Mammary epithelial cell (primary cell): ENCODE data around the gene GABRG3.

Source experiments
- EZH2 ChIP-seq: IDR thresholded peaks from 2 replicates; pipeline ENCODE4 v1.6.1; 2012; ENCODE audit warnings: low read length, inconsistent platforms, borderline replicate concordance
- TF ChIP-seq, protein P1 (sequence below), 2 donors: IDR thresholded peaks in 1 of 2; conservative IDR thresholded peaks in 1 of 2; 2 replicates each; pipeline ENCODE4 v1.5.1; 2011 to 2012; ENCODE audit warnings: inconsistent platforms in 2 of 2, low read length in 2 of 2, mild to moderate bottlenecking in 2 of 2, control low read depth in 1 of 2, low read depth in 1 of 2; ENCODE audit not compliant: insufficient read depth in 1 of 2; ENCODE audit errors: extremely low read depth in 1 of 2

DNA sequence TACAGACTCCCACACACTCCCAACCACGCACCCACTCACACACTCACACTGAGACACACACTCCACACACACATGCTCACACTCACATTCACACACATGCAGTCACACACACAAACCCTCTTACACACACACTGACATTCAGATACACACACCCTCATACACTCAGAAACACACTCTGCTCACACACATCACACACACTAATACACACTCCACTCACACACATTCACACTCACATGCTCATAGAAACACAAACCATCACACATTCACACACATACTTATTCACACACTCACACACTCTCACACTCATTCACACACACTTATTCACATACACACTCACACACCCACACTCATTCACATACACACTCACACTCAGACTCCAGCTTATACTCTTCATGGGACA lies 618.8 kb downstream of the GABRG3 start:
- TF ChIP-seq, protein P1, sequence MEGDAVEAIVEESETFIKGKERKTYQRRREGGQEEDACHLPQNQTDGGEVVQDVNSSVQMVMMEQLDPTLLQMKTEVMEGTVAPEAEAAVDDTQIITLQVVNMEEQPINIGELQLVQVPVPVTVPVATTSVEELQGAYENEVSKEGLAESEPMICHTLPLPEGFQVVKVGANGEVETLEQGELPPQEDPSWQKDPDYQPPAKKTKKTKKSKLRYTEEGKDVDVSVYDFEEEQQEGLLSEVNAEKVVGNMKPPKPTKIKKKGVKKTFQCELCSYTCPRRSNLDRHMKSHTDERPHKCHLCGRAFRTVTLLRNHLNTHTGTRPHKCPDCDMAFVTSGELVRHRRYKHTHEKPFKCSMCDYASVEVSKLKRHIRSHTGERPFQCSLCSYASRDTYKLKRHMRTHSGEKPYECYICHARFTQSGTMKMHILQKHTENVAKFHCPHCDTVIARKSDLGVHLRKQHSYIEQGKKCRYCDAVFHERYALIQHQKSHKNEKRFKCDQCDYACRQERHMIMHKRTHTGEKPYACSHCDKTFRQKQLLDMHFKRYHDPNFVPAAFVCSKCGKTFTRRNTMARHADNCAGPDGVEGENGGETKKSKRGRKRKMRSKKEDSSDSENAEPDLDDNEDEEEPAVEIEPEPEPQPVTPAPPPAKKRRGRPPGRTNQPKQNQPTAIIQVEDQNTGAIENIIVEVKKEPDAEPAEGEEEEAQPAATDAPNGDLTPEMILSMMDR (conservative IDR thresholded peaks at IDR 0.05 in 1 of 2, IDR thresholded peaks at IDR 0.05 in 1 of 2; ENCODE audit: extremely low read depth in 1 of 2, insufficient read depth in 1 of 2, low read depth in 1 of 2, low read length in 2 of 2) = no peak
- no peak for TF ChIP-seq EZH2
